AG10803 (cell line): ENCODE results near the gene TMPRSS7.

Experiments
- DNase-seq: peaks from one replicate; pipeline ENCODE4 v3.0.0; 2010; ENCODE audit warnings: low read depth
- H3K4me3 ChIP-seq: 2 replicates; pipeline ENCODE4 v1.5.1; 2011; ENCODE audit warnings: mild to moderate bottlenecking, low read length, control low read depth
- TF ChIP-seq, protein P1 (sequence below): conservative IDR thresholded peaks from 2 replicates; pipeline ENCODE4 v1.5.1; 2011; ENCODE audit warnings: mild to moderate bottlenecking, low read length, control low read depth, inconsistent platforms

TMPRSS7 gene

DNA sequence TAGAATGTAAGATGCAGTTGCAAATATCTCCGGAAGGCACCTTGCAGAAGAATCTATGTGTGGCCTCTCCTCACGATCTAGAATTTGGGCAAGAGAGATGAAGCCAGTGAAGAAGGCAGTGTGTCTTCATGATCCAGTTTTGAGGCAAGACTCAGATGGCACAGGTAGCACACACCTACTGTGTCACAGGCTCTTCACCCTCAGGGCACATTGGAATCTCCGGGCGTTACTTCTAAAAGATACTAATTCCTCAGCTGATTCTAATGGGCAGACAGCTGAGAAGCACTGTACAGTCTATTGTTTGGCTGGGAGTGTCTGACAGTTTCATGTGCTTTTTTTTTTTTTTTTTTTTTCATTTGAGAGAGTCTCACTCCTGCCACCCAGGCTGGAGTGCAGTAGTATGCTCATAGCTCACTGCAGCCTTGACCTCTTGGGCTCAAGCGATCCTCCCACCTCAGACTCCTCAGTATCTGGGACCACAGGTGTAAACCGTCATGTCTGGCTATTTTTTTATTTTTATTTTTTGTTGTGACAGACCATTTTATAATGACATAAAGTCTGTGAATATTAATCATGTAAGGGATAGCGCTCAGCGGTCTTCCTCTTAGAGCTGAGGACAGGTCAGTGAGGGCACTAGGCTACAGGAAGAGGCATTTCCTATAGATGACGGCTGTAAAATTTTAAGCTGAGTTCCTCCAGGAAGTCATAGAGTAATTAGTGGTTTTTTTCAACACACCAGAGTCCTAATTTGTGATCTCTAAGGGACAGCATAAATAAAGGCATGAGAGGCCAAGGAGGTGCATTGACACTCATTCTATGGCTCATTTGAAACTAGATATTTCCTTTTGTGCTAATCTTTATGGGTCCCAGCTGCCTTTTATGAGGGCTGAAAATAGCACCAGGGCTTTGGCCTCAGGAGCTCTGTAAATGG, 55.7 kb downstream of the TMPRSS7 start:
- DNase-seq: no peak
- no peak overlapping the region for H3K4me3 ChIP-seq
- TF ChIP-seq, protein P1, sequence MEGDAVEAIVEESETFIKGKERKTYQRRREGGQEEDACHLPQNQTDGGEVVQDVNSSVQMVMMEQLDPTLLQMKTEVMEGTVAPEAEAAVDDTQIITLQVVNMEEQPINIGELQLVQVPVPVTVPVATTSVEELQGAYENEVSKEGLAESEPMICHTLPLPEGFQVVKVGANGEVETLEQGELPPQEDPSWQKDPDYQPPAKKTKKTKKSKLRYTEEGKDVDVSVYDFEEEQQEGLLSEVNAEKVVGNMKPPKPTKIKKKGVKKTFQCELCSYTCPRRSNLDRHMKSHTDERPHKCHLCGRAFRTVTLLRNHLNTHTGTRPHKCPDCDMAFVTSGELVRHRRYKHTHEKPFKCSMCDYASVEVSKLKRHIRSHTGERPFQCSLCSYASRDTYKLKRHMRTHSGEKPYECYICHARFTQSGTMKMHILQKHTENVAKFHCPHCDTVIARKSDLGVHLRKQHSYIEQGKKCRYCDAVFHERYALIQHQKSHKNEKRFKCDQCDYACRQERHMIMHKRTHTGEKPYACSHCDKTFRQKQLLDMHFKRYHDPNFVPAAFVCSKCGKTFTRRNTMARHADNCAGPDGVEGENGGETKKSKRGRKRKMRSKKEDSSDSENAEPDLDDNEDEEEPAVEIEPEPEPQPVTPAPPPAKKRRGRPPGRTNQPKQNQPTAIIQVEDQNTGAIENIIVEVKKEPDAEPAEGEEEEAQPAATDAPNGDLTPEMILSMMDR: no peak

DNA sequence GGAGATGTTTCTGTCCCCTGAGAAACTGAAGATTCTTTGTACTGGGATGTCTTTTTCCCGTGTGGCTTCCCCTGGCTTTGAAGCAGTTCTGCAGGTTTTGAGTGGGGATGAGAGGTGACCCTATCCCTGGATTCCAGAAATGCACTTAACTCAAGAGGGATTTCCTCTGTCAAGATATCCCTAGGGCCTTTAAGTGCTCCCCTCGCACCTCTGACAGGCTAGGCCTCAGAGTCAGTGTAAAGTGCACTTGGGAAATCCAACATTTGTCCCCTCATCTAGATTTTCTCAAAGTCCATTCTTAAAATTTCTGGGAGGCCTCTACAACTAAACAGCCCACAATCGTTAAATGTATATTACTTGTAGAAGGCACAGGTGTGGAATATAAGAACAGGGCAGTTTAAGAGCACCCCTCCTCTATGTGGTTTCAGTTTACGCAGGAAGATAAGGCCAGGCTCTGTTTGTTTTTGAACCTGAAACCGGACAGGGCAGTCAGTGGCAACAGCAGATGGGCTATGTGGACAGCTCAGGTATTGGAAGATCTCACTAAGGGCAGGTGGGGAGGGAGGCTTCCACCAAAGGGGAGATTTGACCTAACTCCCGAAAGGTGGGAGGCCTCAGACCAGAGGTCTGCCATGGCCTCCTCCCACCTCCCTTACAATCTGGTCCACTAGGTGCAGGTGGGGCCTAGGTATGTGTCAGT, 56.5 kb downstream of the TMPRSS7 start:
- TF ChIP-seq, protein P1: no peak
- no peak overlapping the region for H3K4me3 ChIP-seq
- no peak for DNase-seq

DNA sequence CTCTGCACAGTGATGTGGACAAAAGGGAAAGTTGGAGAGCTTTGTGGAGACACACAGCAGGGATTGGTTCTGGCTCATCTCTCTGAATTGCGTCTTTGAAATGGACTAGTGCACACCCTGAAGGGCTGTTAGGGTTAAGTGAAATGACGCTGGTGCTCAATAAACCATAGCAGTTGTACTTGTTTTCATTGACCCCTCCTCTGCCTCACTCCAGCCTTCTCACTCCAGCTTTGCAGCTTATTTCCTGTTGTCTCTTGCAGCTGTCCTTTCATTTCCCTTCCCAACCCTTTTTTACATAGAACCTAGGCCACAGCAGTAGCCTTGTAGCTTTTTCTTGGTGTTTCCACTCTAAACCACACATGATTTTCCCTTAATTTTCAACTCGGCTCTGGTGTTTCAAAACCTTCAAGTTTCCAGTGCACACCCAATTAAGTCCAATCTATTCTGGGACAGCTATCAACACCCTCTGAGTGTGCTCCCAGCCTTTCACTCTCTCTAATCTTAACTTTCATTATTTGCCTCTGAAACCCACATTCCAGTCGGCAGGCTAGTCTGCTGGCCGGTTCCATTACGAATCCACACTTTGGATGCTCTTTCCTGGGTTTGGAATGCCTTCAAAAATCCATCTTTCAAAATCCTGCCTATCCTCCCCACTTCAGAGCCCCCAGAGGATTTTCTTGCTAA, 58.1 kb downstream of the TMPRSS7 start:
- TF ChIP-seq, protein P1: no peak
- DNase-seq: peak; percentile 56
- peak overlapping the region; percentile 7; the same call in 1 of the 2 replicates for H3K4me3 ChIP-seq

DNA sequence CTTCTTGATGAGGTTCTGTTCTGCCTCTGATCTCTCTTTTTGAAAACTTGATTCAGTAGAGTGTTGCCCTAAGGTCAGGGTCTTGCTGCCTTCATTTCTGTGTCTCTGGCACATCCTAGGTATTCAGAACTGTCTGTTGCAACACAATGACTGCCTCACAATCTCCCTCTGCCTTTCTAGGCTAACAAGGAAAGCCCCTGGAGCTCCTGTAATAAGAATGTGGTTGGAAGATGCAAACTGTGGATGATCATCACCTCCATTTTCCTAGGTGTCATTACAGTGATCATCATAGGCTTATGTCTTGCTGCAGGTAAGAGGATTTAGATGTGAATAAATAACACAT, 58.6 kb downstream of the TMPRSS7 start:
- TF ChIP-seq, protein P1: no peak
- peak overlapping the region; percentile 2; the same call in 1 of the 2 replicates for H3K4me3 ChIP-seq
- no peak for DNase-seq

DNA sequence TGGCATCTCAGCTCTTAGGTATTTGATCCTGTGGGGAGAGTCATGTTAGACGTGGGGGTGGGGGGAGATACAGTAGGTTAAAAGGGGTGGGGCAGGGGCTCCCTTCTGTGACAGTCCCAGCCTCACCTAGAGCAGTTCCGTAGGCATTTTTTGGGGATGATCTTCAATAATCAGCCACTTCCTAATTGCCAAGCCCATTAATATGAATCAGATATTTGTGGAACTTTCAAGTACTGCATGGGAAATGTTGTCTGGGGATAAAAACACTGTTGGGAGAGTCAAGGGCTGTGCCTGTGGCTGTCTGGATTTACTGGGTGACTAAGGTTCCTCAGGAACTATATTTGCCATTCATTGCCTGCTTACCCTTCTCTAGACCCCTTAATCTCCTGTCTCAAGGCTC, 61.2 kb downstream of the TMPRSS7 start:
- no peak for DNase-seq
- TF ChIP-seq, protein P1: no peak
- no peak overlapping the region for H3K4me3 ChIP-seq

DNA sequence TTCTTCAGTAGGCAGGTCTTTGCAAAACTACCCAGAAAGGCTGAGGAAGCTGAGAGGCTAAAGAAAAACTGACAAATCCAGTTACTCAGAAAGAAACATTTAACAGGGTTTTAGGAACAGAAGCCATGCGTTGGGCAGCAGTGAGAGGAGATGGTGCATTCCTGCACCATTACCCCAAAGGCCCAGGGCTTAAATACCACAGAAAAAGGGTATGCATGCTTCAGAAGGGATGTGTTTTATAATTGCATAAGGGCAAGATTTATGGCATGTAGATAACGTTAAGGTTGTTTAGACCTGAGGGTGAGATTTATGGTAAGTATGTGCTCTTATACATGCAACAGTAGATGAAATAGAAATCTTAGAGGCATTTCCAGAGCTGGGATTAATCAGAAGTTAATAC, 61.6 kb downstream of the TMPRSS7 start:
- TF ChIP-seq, protein P1: no peak
- no peak for DNase-seq
- no peak overlapping the region for H3K4me3 ChIP-seq
